NCI-H2227 (cell line): ENCODE data around the gene MAOA.
"Not testable (repeated sequence)": the region's sequence is repeated elsewhere in the genome, so short reads cannot be mapped to it uniquely, and the experiment has no call there.

Source experiments
- DNase-seq: peaks from one replicate; lab custom pipeline; 2025; ENCODE audit not compliant: unreplicated experiment; lab: John Stamatoyannopoulos, UW

The MAOA gene

DNA sequence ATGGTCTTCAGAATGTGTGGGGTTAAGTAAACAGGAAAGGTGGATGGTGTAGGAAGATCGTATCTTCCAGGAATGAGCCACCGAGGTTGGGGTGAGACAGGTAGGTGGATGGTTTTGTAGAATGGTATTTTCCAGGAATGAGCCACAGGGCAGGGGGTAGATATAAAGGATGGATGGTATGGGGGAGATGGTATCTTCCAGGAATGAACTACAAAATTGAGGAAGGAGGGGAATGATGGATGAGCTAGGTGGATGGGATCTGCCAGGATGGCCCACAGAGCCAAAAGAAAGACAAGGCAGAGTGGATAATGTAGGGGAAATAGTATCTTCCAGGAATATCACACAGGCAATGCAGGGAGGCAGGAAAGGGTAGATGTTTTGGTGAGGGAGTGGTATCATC, 60.0 kb downstream of the MAOA start:
- no peak for DNase-seq

DNA sequence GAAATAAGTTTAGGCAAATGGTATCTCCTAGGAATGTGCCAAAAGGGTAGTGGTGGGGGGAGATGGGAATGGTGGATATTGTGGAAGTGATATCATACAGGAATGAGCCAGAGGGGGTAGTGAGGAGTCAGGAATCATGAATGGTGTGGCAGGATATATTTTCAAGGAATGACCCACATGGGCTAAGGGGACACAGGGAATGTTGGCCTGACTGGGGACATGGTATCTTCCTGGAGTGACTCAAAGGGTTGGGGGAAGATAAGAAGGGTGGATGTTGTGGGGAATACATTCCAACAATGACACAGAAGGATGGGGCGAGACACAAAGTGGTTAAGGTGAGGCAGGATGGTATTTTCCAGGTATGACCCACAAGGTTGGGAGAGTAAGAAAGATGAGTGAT, 60.6 kb downstream of the MAOA start:
- no peak for DNase-seq

DNA sequence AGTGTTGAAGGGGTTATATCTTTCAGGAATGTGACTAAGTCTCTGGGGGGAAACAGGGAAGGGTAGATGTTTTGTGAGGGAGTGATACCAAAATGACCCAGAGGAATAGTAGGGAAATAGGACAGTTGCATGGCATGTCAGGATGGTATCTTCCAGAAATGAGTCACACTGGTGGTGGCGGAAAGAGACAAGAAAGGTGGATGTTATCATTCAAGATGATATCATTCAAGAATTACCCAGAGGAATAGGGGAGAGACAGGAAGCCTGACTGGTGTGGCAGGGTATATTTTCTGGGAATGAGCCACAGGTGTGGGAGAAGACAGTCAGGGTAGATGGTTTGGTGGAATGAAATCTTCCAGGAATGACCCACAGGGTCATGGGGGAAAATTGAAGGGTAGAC, 61.1 kb downstream of the MAOA start:
- DNase-seq = no peak

DNA sequence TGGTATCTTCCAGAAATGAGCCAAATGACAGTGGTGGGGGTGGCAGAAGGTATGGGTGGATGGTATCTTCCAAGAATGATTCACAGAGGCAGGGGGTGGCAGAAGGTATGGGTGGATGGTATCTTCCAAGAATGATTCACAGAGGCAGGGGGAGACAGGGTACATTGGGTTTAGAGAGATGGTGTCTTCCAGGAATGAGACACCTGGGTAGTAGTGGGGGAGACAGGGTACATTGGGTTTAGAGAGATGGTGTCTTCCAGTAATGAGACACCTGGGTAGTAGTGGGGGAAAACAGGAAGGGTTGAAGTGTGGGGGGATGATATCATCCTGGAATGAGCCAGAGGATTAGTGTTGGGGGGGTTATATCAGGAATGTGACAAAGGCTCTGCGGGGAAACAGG, 62.0 kb downstream of the MAOA start:
- DNase-seq = no peak

DNA sequence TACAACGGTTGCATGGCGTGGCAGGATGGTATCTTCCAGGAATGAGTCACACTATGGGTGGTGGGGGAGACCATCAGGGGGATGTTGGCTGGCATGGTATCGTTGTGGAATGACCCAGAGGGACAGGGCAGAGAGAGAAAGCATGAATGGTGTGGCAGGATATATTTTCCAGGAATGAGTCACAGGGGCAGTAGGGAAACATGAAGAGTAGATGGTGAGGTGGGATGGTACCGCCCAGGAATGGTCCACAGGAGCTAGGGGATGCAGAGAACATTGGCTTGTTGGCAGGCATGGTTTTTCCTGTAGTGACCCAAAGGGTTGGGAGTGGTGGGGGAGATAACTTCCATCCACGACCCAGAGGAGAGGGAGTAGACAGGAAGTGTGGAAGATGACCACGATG, 62.4 kb downstream of the MAOA start:
- no peak for DNase-seq

DNA sequence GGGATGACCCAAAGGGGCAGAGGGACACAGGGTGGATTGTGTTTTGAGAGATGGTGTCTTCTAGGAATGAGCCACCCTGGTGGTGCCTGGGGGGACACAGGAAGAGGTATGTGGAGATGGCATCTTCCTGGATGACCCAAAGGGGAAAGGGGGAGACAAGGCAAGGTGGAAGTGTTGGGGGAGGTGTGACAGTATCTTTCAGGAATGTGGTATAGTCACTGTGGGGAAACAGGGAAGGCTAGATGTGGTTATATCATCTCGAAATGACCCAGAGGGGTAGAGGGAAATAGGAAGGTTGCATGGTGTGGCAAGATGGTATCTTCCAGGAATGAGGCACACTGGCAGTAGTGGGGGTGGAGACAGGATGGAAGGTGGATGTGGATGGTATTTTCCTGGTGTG, 62.9 kb downstream of the MAOA start:
- no peak for DNase-seq

DNA sequence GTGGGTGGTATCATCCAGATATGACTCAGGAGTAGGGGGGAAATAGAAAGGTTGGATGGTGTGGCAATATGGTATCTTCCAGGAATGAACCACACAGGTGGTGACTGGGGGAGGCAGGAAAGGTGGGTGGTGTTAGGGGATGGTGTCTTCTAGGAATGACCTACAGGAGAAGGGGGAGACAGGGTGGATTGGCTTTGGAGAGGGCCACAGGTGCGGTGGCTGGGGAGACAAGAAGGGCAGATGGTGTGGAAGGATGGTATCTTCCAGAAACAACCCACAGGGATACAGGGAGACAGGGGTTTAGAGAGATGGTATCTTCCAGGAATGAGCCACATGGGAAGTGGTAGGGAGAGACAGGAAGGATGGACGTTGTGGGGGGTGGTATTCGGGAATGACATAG, 64.0 kb downstream of the MAOA start:
- no peak for DNase-seq

DNA sequence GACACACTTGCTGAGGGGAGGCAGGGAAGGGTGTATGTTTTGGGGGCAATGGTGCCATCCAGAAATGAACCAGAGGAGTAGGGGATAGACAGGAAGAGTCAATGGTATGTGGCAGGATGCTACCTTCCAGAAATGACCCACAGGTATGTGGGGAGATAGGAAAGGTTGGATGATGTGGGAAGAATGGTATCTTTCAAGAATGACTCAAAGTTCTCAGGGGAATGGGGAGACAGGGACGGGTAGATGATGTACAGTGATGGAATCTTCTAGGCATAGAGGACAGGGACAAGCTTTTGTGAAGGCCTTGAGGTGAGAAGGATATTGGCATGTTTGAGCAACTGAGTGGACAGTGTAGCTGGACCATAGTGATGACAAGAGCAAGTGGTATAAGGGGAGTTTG, 64.9 kb downstream of the MAOA start:
- DNase-seq = no peak

DNA sequence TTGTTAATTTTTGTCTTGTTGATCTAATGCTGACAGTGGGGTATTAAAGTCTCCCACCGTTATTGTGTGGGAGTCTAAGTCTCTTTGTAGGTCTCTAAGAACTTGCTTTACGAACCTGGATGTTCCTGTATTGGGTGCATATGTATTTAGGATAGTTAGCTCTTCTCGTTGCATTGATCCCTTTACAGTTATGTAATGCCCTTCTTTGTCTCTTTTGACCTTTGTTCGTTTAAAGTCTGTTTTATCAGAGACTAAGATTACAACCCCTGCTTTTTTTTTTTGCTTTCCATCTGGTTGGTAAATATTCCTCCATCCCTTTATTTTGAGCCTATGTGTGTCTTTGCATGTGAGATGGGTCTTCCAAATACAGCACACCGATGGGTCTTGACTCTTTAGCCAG, 69.1 kb downstream of the MAOA start:
- DNase-seq = not testable (repeated sequence)

DNA sequence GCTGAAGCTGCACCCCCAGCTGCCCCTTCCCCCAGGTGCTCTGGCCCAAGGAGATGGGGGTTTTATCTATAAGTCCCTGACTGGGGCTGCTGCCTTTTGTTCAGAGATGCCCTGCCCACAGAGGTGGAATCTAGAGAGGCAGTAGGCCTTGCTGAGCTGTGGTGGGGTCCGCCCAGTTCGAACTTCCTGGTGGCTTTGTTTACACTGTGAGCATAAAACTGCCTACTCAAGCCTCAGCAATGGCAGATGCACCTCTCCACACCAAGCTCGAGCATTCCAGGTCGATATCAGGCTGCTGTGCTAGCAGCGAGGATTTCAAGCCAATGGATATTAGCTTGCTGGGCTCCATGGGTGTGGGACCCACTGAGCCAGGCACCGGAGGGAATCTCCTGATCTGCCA, 71.2 kb downstream of the MAOA start:
- DNase-seq = not testable (repeated sequence)

DNA sequence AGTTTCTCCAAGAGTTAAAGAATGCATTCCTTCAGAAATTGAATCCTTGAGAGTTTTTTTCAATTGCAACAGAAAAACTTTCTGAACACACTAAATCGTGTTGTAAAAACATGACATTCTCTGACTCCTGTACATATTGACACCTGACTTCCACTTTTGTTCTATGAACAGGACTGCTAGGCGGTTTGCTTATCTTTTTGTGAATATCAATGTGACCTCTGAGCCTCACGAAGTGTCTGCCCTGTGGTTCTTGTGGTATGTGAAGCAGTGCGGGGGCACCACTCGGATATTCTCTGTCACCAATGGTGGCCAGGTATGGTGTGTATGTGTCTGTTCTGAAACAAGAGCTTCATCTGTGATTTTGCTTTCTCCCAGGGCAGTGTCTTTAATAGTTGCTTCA, 71.9 kb downstream of the MAOA start:
- DNase-seq = no peak

DNA sequence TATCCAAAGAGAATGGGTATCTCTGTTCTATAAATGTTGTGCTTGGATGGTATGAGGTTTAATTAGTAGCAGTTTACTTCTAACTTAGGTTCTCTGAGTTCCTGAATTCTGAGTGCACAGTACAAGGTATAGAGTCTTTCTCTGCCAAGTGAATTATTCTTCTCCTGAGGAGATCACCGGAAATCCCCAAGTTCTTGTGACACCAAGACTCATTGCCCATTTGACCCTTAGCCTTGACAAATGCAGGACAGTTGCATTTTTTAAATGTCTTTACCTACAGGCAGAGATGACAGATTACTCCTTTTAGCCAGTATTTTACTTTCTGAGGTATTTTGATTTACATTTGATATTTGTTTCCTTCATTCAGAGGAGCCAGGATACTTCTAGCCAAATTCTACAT, 72.9 kb downstream of the MAOA start:
- no peak for DNase-seq

DNA sequence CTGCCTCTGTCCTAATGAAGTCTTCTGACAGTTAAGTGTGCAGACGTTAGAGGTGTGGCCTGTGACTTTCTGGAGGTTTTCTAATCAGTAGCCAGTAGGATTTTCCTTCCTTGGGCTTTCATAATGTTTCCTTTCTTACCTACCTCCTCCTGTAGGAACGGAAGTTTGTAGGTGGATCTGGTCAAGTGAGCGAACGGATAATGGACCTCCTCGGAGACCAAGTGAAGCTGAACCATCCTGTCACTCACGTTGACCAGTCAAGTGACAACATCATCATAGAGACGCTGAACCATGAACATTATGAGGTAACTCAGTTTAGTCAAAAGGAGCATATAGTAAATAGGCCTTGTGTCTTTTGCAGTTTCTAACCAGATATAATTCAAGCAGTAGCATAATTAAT, 75.0 kb downstream of the MAOA start:
- no peak for DNase-seq

DNA sequence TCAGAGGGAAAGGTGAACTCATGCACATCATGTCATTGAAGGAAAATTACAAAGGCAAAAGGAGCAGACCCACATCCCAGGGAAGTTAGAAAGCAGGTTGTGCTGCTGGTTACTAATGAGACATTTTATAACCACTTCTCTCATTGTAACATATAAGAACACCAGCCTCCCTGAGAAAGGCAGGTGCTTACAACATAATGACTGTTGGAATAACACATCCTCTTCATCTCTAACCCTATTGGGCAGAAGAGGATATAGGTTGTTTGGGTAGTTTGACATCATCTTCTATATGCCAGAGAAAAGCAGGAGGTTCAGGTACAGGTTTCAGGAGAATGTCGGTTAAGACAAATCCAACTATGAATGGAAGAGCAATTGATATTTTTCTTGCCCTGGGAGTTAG, 77.6 kb downstream of the MAOA start:
- no peak for DNase-seq

DNA sequence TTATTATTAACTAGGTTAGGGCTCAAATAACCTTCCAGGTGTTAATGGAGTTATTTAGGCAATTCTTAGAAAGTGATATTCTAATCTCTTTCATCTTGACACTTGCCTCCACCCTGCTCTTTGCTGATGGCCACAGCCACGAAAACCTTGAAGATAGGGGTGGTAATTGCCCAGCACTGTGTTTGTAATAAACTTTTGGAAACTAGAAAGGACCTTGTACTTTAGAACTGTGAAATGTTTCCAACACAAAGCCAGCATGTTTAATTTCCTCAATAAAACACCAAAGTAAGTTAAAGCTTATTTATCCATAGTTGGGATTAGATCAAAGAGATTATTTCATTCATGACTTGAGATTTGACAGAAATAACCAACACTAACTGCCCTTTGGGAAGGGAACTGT, 78.3 kb downstream of the MAOA start:
- DNase-seq = no peak

DNA sequence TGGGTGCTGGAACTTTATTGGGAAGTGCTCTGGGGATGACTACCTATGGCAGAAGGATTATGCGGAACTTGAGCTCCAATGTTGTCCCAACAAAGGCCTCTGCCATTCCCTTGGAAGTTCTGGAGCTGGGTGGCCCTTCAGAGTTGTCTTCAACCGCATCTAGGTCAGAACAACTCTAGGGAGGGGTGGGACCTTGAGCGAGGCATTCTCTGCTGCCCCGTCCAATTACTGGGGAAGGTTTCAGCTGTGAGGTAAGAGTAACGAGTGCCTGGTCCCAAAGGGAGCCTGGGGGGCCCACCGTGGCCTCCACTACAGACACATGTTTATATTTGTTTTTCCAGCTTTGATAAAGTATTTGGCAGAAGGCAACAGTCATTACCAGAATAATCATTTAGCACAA, 79.4 kb downstream of the MAOA start:
- no peak for DNase-seq

DNA sequence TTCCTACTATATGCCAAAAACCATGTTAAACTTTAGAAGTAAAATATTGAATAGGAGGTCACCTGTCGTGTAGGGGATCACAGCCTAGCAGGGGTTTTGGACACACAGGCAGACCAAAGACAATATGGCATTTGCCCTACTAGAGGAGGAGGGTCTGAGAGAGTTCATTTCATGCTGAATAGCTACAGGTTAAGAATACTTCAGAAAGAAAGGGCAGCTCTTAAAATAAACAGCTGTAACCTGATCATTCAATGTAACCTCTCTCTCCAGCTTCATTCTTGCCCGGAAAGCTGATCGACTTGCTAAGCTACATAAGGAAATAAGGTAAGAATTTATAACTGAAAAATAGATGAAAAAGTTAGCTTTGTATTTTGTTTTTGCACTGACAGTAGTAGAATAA, 79.9 kb downstream of the MAOA start:
- DNase-seq = no peak

DNA sequence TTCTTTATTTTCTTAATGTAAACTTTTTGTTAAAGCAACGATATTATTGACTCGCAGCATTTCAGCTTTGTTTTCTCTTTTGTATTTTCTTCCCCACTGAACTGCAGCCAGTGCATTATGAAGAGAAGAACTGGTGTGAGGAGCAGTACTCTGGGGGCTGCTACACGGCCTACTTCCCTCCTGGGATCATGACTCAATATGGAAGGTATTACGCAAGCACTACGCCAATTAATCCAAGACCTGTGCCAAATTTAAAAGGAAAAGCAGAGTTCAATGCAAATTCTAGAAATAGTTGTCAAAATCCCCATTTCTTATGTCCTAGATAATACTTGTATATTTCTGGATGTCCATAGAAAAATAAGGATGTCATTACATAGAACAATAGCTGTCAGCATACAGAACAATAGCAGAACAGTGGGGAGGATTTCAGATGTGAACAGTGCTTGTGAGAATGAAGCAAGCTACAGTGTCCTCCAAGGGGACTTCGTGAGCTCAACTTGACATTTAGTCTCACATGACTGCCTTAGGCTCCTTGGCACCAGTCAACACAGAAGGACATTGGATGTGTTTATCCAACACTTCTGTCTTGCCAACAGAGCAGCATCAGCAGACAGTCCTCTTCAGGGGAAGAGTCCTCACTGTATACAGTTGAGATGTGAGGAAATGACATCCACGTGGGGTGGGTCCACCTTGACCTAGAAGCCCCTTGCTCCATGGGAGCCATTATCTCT, 85.9 kb downstream of the MAOA start:
- DNase-seq = no peak

DNA sequence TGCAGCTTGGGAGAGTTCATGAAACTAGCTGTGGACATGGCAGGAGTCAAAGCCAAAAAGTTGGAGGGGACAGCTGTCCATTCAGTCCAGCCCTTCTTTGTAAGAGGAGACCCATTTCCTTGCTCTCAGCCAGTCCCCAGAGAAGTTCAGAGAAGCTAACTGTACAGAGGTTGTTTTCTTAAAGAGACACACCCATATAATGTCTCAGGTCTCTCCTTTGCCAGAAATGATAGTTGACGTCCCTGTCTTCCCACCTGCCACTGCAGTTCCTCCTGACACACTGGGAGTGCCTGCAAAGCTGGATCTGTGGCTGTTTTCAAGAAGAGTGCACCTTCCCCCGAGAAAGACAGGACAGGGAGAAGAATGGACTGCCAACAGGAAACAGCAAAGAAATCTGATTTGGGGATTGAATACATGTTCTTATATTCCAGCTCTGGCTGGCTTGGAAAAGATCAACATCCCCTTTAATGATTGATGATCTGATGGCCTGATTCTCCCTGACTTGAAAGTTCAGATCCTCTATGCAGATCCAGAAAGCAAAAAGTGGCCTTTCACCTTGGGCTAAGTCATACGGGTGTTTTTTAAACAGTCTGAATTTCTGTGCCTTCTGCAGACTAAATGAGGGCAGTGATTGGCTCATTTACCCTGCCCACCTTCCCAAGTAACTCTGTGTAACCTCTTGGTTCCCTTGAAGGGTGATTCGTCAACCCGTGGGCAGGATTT, 87.2 kb downstream of the MAOA start:
- DNase-seq = no peak

DNA sequence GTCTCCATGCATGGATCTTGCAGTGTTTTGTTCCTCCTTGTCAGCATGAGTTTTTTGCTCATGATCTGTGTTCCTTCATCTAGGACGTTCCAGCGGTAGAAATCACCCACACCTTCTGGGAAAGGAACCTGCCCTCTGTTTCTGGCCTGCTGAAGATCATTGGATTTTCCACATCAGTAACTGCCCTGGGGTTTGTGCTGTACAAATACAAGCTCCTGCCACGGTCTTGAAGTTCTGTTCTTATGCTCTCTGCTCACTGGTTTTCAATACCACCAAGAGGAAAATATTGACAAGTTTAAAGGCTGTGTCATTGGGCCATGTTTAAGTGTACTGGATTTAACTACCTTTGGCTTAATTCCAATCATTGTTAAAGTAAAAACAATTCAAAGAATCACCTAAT, 88.2 kb downstream of the MAOA start:
- no peak for DNase-seq

DNA sequence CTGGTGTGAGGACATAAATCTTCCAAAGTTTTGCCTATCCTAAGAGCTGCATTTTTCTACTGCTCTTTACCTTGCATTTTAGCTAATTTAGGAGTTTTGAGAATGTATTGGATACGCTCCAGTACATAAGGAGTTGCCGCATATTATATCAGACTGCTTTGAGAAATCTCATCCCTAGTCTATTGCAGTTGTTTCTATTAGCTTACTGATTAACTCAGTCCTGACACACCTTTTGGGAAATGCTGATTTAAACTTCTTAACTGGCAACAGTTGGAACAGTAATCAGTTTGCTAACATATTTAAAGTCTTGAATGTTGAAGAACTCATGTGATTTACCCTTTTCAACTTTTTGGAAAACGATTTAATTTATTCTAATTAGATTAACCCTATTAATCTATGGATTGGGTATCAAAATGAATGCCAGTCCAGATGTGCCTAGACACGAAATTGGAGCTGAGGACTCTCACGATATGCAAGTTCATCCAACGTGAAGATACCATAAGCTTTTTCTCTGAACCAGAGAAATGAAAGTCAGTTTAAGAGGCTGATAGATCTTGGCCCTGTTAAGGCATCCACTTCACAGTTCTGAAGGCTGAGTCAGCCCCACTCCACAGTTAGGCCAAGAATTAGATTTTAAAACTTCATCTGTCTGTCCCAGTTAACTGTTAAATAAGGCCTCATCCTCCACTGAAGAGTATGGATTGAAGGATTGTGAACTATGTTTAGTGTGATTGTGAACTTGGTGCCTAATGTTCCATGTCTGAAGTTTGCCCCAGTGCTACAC, 90.0 kb downstream of the MAOA start:
- DNase-seq = no peak

DNA sequence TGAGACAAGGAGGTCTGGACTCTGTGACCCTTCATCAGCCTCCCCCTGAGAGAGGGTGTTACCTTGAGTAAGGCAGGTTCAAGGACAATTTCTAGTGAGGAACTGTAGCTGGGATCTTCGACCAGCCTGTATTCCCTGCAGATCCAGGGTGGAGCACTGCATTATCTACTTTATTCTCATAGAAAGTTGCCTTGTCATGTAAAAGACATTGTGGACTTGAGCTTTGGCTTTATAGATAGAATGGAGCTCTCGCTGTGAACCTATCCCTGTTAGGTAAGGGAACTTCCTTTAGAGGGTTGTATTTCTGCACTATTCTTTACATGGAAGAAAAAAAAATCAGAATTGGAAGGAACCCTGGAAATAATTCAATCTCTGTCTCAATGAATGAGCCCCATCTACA, 91.4 kb downstream of the MAOA start:
- DNase-seq = no peak
